K562 (cell line): Measurements from ENCODE around the gene CEP192. TPM values are rescaled to one million over a fixed set of nuclear protein-coding genes. Genes with fewer than 3 reads are reported as not detected.

Experiments
- ATAC-seq: fragments of 200-7000 bp; cut with Tn5 transposase; 3 replicates; pipeline ENCODE4 v1.9.1; 2020; ENCODE audit warnings: moderate library complexity
- BruUV-seq: library from RNA; stranded (reverse); fragments of 400-500 nt; replicated peaks from 2 replicates; lab custom pipeline; 2021; lab: Mats Ljungman, UMichigan
- CTCF ChIA-PET: fragments of 300-600 bp; formaldehyde crosslinking; extraction: SDS; loops from one replicate; lab custom pipeline; 2021; ENCODE audit warnings: low intra/inter-chr PET ratio; lab: Yijun Ruan, JAX
- POLR2A ChIA-PET: fragments of 300-600, 350-650 bp; sonication (Branson Sonifier 250); formaldehyde crosslinking; extraction: SDS; loops from one replicate; lab custom pipeline; 2021; ENCODE audit warnings: antibody characterized with exemption, inconsistent platforms; lab: Yijun Ruan, JAX
- DNase-seq, 4 experiments: peaks; one replicate each; pipeline versions ENCODE4 v3.0.0 to v3.0.0-alpha.2; 2011 to 2018; ENCODE audit warnings: low spot score in 3 of 4, mixed read lengths in 3 of 4; ENCODE audit errors: extremely low read depth in 1 of 4
- FAIRE-seq: peaks from 2 replicates; lab custom pipeline; 2011; peaks lifted over from hg19 to GRCh38; lab: Jason Lieb, UNC
- H2AFZ ChIP-seq: 2 replicates; pipeline ENCODE4 v1.6.0; 2011; ENCODE audit warnings: low read depth, low read length, control low read depth, inconsistent platforms
- H3K27ac ChIP-seq: fragments of 200-600 bp; 3 replicates; pipeline ENCODE4 v1.8.0; 2011; ENCODE audit warnings: low read depth, mild to moderate bottlenecking, control low read depth, inconsistent platforms, low read length, moderate library complexity, mixed read lengths; ENCODE audit errors: extremely low read depth
- H3K27me3 ChIP-seq, 2 experiments: fragments of 300-600 bp in 1 of 2; 2 replicates in 1 of 2; 3 replicates in 1 of 2; pipeline versions ENCODE4 v1.6.0 to v1.8.0; 2011; ENCODE audit warnings: inconsistent platforms in 2 of 2, low read length in 2 of 2, mild to moderate bottlenecking in 1 of 2, mixed read lengths in 1 of 2, moderate library complexity in 1 of 2; ENCODE audit not compliant: control insufficient read depth in 2 of 2, insufficient read depth in 2 of 2
- H3K36me3 ChIP-seq: fragments of 300-600 bp; 3 replicates; pipeline ENCODE4 v1.8.0; 2011; ENCODE audit warnings: mild to moderate bottlenecking, low read length, inconsistent platforms; ENCODE audit not compliant: control insufficient read depth, insufficient read depth
- H3K4me1 ChIP-seq, 2 experiments: fragments of 200-600 bp in 1 of 2; replicated peaks in 1 of 2; 2 replicates in 1 of 2; 3 replicates in 1 of 2; pipeline versions ENCODE4 v1.5.1 to v1.8.0; 2011; ENCODE audit warnings: inconsistent platforms in 2 of 2, low read length in 2 of 2, mild to moderate bottlenecking in 1 of 2, mixed read lengths in 1 of 2, moderate library complexity in 1 of 2; ENCODE audit not compliant: control insufficient read depth in 2 of 2, insufficient read depth in 2 of 2
- H3K4me2 ChIP-seq: 2 replicates; pipeline ENCODE4 v1.6.1; 2011; ENCODE audit warnings: low read length, control low read depth, inconsistent platforms, mixed read lengths; ENCODE audit not compliant: insufficient read depth
- H3K4me3 ChIP-seq: fragments of 200-600 bp; sonication (generic), shearing (Covaris generic); 2 replicates; pipeline ENCODE4 v1.5.1; 2016; ENCODE audit warnings: control low read depth, inconsistent platforms
- H3K79me2 ChIP-seq: fragments of 200-600 bp; 3 replicates; pipeline ENCODE4 v1.8.0; 2011; ENCODE audit warnings: low read length, inconsistent platforms; ENCODE audit not compliant: control insufficient read depth, insufficient read depth
- H3K9ac ChIP-seq, 2 experiments: 2 replicates each; pipeline versions ENCODE4 v1.6.0 to v1.6.1; 2011; ENCODE audit warnings: low read depth in 2 of 2, low read length in 2 of 2, control low read depth in 1 of 2, inconsistent platforms in 1 of 2, mild to moderate bottlenecking in 1 of 2, mixed read lengths in 1 of 2; ENCODE audit not compliant: insufficient read depth in 1 of 2
- H3K9me1 ChIP-seq: one replicate; pipeline ENCODE4 v1.6.0; 2011; ENCODE audit warnings: inconsistent platforms, mild to moderate bottlenecking, low read length, moderate library complexity; ENCODE audit not compliant: control insufficient read depth, insufficient read depth
- H3K9me3 ChIP-seq: replicated peaks from 2 replicates; pipeline ENCODE4 v1.5.1; 2011; ENCODE audit warnings: low read depth, low read length, inconsistent platforms; ENCODE audit not compliant: control insufficient read depth, insufficient read depth
- H4K20me1 ChIP-seq: replicated peaks from 2 replicates; pipeline ENCODE4 v1.6.1; 2011; ENCODE audit warnings: low read length, inconsistent platforms, mixed read lengths; ENCODE audit not compliant: control insufficient read depth, insufficient read depth
- SPI1 ChIP-seq: IDR thresholded peaks from 2 replicates; pipeline ENCODE4 v1.6.1; 2011; ENCODE audit warnings: low read depth, low read length, control low read depth, borderline replicate concordance
- TOE1 ChIP-seq, 2 experiments: fragments of 450-650 bp in 1 of 2; sonication (generic) in 1 of 2; formaldehyde crosslinking in 1 of 2; IDR thresholded peaks; 2 replicates each; pipeline versions ENCODE4 v1.7.1 to v1.8.0; 2016 to 2022; ENCODE audit warnings: borderline replicate concordance in 2 of 2, mild to moderate bottlenecking in 2 of 2, antibody characterized with exemption in 1 of 2, inconsistent platforms in 1 of 2, low read depth in 1 of 2, missing genetic modification reagents in 1 of 2, moderate library complexity in 1 of 2
- WGBS: fragments of 100-300 bp; shearing (Covaris generic); methylation state at CpG from one replicate; pipeline ENCODE4 v1.1.6; 2016; ENCODE audit warnings: low coverage, mixed read lengths; ENCODE audit not compliant: insufficient coverage; ENCODE audit errors: missing lambda C conversion rate; 5-methylcytosine and 5-hydroxymethylcytosine counted together
- in situ Hi-C: fragments of 300-500 bp; cut with MboI; formaldehyde crosslinking; loops from 4 replicates; pipeline ENCODE4 v1.15.0; 2018; ENCODE audit warnings: inconsistent platforms, mixed read lengths
- intact Hi-C: fragments of 100-400 bp; cut with micrococcal nuclease; formaldehyde crosslinking; loops from 2 replicates; pipeline ENCODE4 v1.14.2; 2022
- polyA plus RNA-seq, 8 experiments: library from polyadenylated mRNA; depleted of rRNA in 4 of 8; stranded (reverse) in 5 of 8; unstranded in 3 of 8; fragments of >200 nt; fragmentation: Nextera tagmentation in 2 of 8; fragmentation: Illumina TruSeq in 1 of 8; extraction: Ambion mirVana in 2 of 8; extraction: Trizol in 1 of 8; gene quantifications; 2 replicates each; pipeline versions ENCODE4 v1.2.1 to v1.2.3, GENCODE V29; 2011 to 2014; ENCODE audit warnings: inconsistent platforms in 1 of 8, missing spikeins in 1 of 8
- total RNA-seq, 7 experiments: library from RNA; depleted of rRNA in 6 of 7; stranded (reverse); fragments of >200 nt in 6 of 7; fragmentation: Illumina TruSeq in 2 of 7; extraction: Trizol in 2 of 7; gene quantifications; 2 replicates each; pipeline versions ENCODE4 v1.2.1 to v1.2.3, GENCODE V29; 2011 to 2021; ENCODE audit warnings: low replicate concordance in 1 of 7
- TF ChIP-seq, protein P1 (sequence below): fragments of 250-450 bp; sonication (Bioruptor Pico); IDR thresholded peaks from 2 replicates; pipeline ENCODE4 v1.8.0; 2021; ENCODE audit warnings: mild to moderate bottlenecking, moderate library complexity
- TF ChIP-seq, protein P2 (sequence below): sonication (generic); IDR thresholded peaks from 2 replicates; pipeline ENCODE4 v1.6.1; 2016

The CEP192 gene
- total and polyA plus RNA-seq, 9 of the 15 experiments (the other 6 are each of a cell fraction or from before 2014, with no cell fraction given), result 14.4 to 54.4 (median 35.8) TPM

DNA sequence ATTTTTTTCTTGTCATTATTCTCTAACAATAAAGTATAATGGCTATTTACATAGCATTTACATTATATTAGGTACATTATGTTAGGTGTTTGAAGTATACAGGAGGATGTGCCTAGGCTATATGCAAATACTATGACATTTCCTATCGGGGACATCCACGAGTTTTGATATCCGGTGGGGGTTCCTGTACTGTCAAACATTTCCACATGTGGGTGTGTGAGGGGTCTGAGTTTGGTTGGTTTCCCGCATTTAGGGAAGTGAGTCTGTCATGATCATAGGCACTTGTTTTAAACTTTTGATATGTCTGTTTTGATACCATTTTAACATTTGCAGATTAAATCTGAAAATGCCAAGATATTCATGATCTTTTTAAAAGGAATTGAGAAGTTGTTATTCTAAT, 76.0 kb downstream of the CEP192 start:
- H3K4me3 ChIP-seq, result no peak overlapping the region
- peaks cover 89% of the 10 kb centered on the region for H3K36me3 ChIP-seq
- DNase-seq (no peak), FAIRE-seq (no peak), ATAC-seq (no peak)
- no peak overlapping the region for H3K27ac ChIP-seq
- in situ Hi-C loops (no loop called here), intact Hi-C loops (no loop called here)
- BruUV-seq, result no TSS peak
- H3K9ac ChIP-seq, result no peak overlapping the region
- H3K4me1 ChIP-seq, result no peaks in the 10 kb centered on the region
- no peaks in the 10 kb centered on the region for H3K27me3 ChIP-seq
- H3K4me2 ChIP-seq, result no peak overlapping the region
- TF ChIP-seq, protein P1, sequence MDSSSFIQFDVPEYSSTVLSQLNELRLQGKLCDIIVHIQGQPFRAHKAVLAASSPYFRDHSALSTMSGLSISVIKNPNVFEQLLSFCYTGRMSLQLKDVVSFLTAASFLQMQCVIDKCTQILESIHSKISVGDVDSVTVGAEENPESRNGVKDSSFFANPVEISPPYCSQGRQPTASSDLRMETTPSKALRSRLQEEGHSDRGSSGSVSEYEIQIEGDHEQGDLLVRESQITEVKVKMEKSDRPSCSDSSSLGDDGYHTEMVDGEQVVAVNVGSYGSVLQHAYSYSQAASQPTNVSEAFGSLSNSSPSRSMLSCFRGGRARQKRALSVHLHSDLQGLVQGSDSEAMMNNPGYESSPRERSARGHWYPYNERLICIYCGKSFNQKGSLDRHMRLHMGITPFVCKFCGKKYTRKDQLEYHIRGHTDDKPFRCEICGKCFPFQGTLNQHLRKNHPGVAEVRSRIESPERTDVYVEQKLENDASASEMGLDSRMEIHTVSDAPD (CRISPR knock-in tag), result no peak
- TF ChIP-seq TOE1 (IDR thresholded peaks at IDR 0.05; ENCODE audit: borderline replicate concordance), result no peak
- TF ChIP-seq TOE1 (CRISPR knock-in tag; IDR thresholded peaks at IDR 0.05; ENCODE audit: borderline replicate concordance, low read depth), result no peak
- no peak for TF ChIP-seq SPI1
- TF ChIP-seq, protein P2, sequence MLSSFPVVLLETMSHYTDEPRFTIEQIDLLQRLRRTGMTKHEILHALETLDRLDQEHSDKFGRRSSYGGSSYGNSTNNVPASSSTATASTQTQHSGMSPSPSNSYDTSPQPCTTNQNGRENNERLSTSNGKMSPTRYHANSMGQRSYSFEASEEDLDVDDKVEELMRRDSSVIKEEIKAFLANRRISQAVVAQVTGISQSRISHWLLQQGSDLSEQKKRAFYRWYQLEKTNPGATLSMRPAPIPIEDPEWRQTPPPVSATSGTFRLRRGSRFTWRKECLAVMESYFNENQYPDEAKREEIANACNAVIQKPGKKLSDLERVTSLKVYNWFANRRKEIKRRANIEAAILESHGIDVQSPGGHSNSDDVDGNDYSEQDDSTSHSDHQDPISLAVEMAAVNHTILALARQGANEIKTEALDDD, result no peak
- no peaks in the 10 kb centered on the region for H3K9me3 ChIP-seq
- H4K20me1 ChIP-seq, result no peaks in the 10 kb centered on the region
- ChIA-PET POLR2A (no interaction called here), CTCF (no interaction called here)
- 0 out of 3 replicates have a peak, but pooled peaks cover 4% of the 10 kb centered on the region for H3K79me2 ChIP-seq
- WGBS, result 85% methylated on average over 4 of the region's 4 CpGs
- H3K9me1 ChIP-seq, result no peaks in the 10 kb centered on the region
- H2AFZ ChIP-seq, result no peak overlapping the region
